Stimulated activated CD4-positive, alpha-beta T cell treated with anti-CD3 and anti-CD28 coated beads, Interleukin-4, amount 100 ng/mL, for 48 hours (primary cell): ENCODE data around the gene HOXB3.

Experiments used
- DNase-seq, 2 donors: peaks; one replicate each; pipeline ENCODE4 v3.0.0-alpha.2; 2020; ENCODE audit warnings: low read depth in 2 of 2

The HOXB3 gene

GRCh38 chr17:48569674-48570324, 20.2 kb downstream of the HOXB3 start:
- no peak for DNase-seq

DNA sequence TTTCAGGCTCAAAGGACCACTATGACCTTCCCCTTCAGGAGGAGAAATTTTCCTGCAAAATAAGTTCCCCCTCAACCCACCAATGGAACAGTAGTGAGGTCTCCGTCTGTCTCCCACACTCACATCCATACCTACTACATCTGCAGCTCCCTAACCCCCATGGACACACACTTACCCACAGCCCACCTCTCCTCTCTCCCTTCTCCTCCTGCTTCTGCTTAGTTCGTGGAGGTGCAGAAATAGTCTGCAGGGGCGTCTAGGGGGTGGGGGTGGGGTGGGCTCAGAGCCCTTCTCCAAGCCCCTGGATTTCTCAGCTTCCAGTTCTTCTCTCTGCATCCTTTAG, 20.8 kb downstream of the HOXB3 start:
- DNase-seq: no peak

DNA sequence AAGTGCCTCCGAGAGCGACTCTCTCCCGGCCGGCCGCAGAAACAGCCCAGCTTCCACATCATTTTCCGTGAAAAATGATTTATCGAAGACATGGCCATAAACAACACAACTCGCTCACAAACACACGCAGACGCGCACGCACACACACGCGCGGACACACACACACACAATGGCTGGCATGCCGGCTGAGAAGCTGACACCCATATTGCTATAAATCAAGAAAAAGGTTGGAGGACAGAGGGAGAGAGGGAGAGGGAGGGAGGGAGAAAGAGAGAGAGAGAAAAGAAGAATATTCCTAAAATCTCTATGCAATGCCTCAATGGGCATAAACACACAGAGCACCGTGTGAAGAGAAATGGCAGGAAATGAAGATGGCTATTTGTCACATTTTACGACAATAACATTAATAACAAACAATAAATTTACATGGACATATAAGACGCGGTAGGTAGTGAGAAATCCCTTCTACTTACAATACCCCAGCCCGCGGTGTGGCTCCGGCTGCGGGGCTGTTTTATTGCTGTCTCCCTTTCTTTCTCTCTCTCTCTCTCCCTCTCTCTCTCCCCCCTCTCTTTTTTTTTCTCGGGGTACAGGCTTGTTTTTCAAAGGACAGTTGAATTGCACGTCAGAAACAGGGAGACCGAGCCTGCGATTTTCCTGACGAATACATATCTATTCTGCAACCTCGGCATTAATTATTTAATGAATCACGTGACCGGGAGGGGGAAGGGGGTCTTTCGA, 21.4 kb downstream of the HOXB3 start:
- DNase-seq: no peak

GRCh38 chr17:48567646-48568354, 22.2 kb downstream of the HOXB3 start:
- DNase-seq: no peak

GRCh38 chr17:48567209-48567608, 22.8 kb downstream of the HOXB3 start:
- DNase-seq: no peak

DNA sequence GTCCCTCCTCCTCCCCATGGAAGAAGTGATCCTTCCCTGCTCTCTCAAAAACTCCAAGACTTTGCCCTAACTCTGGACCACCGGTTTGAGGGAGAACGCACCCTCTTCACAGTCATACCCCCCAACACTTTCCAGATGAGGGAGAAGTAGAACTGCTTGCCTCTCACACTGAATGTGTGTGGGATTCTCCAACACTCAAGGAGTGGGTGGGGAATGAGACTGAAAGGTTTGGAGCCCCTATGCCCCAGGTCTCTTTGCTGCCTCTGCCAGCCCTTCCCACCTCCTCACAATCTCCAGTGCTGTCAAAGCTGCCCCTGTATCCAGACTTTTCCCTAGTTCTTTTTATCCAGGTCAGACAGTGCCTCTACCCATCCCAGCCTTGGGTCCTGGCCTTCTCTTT, 23.3 kb downstream of the HOXB3 start:
- no peak for DNase-seq

- no peak for DNase-seq
Measured at GRCh38 chr17:48565925-48566710, 23.9 kb downstream of the HOXB3 start.

- no peak for DNase-seq
Measured at GRCh38 chr17:48565022-48565554, 25.0 kb downstream of the HOXB3 start.

- DNase-seq: no peak
Measured at GRCh38 chr17:48564188-48565021, 25.6 kb downstream of the HOXB3 start.

- DNase-seq: no peak
Measured at GRCh38 chr17:48563867-48564187, 26.2 kb downstream of the HOXB3 start.

- no peak for DNase-seq
Measured at GRCh38 chr17:48563385-48563838, 26.6 kb downstream of the HOXB3 start.

DNA sequence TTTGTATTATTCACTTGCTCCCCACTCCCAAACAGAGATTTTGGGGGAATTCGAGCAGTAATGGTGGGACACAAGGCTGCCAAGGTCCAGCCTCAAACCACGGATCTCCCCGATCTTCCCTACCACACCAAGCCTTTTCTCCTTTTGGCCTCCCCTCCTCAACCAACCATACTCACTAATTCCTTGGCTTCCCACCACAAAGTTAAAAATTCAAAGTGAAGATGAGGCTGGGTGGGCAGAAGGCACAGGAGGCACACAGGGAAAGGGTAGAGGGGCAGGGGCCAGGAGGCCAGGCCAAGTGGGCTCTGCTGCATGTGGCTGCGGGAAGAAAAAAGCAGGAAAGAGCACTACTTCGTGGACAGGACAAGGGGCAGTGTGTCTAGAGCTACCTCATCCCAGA, 27.1 kb downstream of the HOXB3 start:
- no peak for DNase-seq

DNA sequence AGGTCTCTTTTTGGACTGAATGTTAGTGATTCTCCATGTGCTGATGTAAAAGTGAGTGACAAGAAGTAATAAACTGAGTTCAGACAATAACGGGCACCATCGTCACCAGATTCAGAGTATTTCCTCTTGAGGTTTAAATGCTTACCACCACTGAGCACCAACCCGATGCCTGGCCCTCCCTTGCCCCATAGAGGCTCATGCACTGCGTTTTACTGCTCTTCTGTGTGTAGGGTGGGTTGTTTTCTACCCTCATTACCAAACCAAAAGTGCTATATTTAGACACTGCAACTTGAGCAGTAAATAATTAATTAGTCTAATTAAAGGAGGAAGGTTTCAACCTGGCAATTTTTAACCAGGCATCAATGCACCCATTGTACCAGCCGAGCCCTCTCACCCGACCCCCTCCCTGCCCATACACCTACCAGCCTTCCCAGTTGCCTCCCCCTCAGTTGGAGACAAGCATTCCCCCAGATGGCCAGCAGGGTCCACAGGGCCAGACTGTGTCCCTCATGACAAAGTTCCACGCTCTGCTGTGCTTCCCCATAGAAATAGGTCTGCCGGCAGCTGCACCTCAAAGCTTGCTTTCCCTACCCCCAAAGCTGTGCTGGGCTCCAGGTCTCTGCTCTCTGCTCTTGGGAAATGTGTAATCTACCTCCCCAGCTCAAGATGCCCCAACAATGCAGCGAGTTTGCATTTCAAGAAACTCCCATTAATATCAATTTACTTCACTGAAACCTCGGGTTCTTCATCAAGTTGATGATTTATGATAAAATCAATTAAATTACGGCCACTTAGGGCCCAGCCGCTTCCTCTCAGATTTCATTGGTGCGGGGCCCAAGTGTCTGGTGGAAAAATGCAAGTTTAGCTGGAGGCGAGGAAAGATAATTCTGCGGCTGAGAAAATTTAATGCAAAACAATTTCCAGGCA, 27.9 kb downstream of the HOXB3 start:
- DNase-seq: no peak

DNA sequence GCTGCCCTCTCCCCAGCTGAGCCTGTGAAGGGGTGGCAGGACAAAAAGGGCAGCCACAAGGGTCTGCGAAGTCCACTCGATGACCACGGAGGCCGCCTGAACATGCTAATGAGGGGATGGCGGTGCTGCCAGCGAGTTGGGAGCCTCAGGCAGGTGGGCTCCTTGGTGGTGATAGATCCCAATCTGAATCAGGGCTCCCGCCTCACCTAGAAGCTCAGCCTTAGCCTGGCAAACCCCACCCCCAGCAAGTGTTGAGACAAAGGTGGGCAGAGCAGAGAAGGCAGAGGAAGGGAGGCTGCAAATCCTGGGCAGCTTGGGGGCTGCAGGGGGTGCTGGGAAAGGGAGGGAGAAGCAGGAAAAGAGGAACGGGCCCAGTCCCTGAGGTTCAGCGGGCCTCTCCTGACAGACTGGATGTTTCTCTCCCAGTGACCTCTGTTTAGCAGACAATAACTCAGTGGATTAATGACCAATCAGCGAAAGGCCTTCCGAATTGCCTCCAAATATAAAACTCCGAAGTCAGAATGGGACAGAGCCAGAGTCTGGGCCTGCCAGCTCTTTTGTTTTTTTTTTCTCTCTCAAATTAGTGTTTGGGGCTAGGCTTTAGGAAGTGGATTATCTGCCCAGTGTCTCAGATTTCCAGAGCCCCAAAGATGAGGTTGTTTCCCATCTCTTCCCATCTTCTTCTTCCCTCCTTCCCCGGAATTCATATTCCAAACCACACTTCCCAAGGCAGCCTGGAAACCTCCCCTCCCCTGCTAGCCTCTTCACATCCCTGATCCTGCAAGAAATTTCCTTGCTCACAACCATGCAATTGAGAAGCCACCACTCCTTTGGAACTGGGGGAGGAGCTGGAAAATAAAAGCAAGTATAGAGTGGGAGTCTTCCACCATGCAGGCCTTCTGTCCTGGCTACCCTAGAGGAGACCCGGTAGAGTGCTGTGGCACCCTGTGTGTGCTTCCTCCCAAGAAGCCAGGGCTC, 29.9 kb downstream of the HOXB3 start:
- DNase-seq: no peak

DNA sequence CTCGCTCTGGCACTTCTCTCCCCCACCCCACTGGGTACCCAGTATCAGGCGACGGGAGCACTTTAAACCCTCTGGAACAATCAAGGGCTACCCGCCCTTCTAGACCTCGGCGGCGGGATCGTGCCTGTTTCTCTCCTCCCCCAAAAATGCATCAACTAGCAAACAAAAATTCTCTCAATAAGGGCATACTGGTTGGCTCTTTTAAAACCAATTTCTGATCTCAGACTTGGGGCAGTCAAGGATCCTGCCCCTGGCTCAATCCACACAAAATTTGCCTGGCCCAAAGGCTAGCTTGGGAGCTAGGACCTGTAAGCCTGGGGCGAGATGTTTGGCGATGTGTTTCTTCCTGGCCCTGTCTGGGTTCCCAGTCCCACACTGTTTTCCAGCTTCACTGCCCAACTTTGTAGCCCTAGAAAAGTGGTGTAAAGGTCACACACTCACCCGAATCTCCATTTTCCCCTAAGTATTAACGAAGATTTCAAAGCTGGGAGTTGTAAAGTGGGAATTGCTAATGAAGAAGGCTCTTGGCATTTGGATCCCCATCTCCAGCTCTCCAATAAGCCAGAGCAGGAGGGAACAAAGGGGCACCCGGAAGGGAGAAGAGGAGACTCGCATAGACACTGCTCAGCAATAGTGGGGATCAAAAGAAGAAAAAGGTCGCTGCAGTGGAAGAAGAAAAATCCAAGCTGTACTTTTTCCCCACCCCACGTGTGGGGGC, 30.8 kb downstream of the HOXB3 start:
- DNase-seq: no peak

GRCh38 chr17:48558831-48559121, 31.3 kb downstream of the HOXB3 start:
- DNase-seq: no peak

- DNase-seq: no peak
Measured at GRCh38 chr17:48558057-48558830, 31.8 kb downstream of the HOXB3 start.
